OCI-LY3 (cell line): ENCODE measurements around the gene SERINC5.

Source experiments
- CTCF ChIP-seq: fragments of 200-600, 300-600 bp; sonication (generic); IDR thresholded peaks from 2 replicates; pipeline ENCODE4 v1.5.1; 2014; ENCODE audit warnings: antibody characterized with exemption, low read length, low read depth
- EZH2phosphoT487 ChIP-seq: fragments of 200-600 bp; shearing (Covaris generic); IDR thresholded peaks from 2 replicates; pipeline ENCODE4 v1.6.1; 2018; ENCODE audit warnings: antibody characterized with exemption, mixed run types, low read depth

GRCh38 chr5:80227979-80228596 is 27.8 kb downstream of the SERINC5 start:
- no peak for TF ChIP-seq CTCF
- no peak for TF ChIP-seq EZH2phosphoT487
